Camera-type eye (tissue), 1 donor: Measurements from ENCODE around the gene MTMR4. TPM values are rescaled to one million over a fixed set of nuclear protein-coding genes. Genes with fewer than 3 reads are reported as not detected.

ENCODE experiments used
- total RNA-seq: library from RNA; depleted of rRNA; stranded (reverse); fragments of >200 nt; gene quantifications from one replicate; pipeline ENCODE4 v1.2.3, GENCODE V29; 2014

The MTMR4 gene
- total RNA-seq = 92.3 TPM

GRCh38 chr17:58513965-58514769 is at the start of gene MTMR4:
MTMR4 (minus strand) TSS chr17:58514638; CDS start chr17:58514407, 231 bp downstream.

GRCh38 chr17:58487589-58488427 is 26.6 kb downstream of the MTMR4 start, which contains the start of gene HSF5:
HSF5 (minus strand) TSS chr17:58488408; CDS start chr17:58488274, 134 bp downstream.

Other genes starting within 250 kb of the MTMR4 start
- 14.1 TPM for gene MPO, start 233.7 kb downstream of the MTMR4 start, total RNA-seq
- gene TSPOAP1, start 185.8 kb downstream of the MTMR4 start, total RNA-seq = 52.3 TPM
- gene SUPT4H1, start 162.4 kb downstream of the MTMR4 start, total RNA-seq = 38.3 TPM
- gene RNF43, start 97.1 kb downstream of the MTMR4 start, total RNA-seq = 4.8 TPM
- gene HSF5, start 26.2 kb downstream of the MTMR4 start, total RNA-seq = 0.44 TPM
- 0.71 TPM for gene TEX14, start 177.4 kb upstream of the MTMR4 start, total RNA-seq
- 31.7 TPM for gene RAD51C, start 178.0 kb upstream of the MTMR4 start, total RNA-seq
- 32.9 TPM for gene PPM1E, start 241.2 kb upstream of the MTMR4 start, total RNA-seq